ENCODE results near the gene TUBA1C.

Gene TUBA1C

GRCh38 chr12:49227713-49228112 is 37.2 kb upstream of the TUBA1C start:
- TF ChIP-seq CTCF (IDR thresholded peaks at IDR 0.05; ENCODE audit: control insufficient read depth, insufficient read depth, low read depth, low read length, missing control alignments) = no peak
- no peak overlapping the region for H3K4me3 ChIP-seq (ENCODE audit: control insufficient read depth, low read depth, low read length)
- no peak for DNase-seq (ENCODE audit: low read depth)

DNA sequence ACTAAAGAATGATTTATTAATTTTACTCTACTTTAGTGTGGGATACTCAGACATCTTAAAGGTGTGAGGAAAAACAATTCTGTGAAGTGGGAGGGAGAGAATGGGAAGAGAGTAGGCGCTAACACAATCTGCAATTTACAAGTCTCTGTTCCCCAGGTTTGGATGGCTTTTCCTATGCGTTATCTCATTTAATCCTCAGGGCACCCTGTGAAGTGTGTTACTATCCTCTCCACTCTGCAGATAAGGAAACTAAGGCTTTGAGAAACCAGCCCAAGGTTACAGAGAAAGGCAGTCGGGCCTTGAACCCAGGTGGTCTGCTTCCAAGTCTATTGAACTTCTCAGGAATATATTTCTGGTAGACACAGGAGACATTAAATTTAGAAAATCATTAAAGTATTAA is 36.2 kb upstream of the TUBA1C start:
- no peak for TF ChIP-seq CTCF (IDR thresholded peaks at IDR 0.05; ENCODE audit: control insufficient read depth, insufficient read depth, low read depth, low read length, missing control alignments)
- no peak overlapping the region for H3K4me3 ChIP-seq (ENCODE audit: control insufficient read depth, low read depth, low read length)
- no peak for DNase-seq (ENCODE audit: low read depth)

DNA sequence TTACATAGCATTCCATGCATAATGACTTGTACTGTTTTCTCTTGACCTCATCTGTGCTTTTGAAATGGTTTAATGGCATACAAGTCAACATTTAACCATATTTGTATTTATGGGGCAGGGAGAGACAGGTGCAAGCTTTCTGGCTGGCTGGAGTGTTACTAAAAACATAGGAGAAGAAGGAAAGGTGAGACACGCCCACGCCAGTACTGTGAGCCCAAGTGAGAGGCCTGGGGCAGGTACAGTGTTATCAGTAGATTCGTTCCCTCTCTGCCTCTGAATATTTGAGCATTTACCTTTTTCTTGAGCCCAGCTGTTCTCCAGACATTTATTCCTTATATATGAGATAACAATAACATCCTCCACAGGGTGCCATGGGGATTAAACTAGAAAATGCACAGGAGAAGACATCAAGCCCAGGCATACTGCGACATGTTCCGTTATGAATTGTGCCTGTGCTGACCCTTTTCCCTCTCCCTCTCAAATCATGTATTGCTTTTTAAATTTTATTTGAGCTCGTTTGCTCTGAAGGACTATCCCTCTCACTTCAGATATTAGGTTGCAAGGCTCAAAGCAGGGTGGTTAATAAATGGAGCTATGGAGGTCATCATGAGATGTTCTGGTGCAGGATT is 34.6 kb upstream of the TUBA1C start:
- no peak for DNase-seq (ENCODE audit: low read depth)
- no peak for TF ChIP-seq CTCF (IDR thresholded peaks at IDR 0.05; ENCODE audit: control insufficient read depth, insufficient read depth, low read depth, low read length, missing control alignments)
- H3K4me3 ChIP-seq (ENCODE audit: control insufficient read depth, low read depth, low read length) = no peak overlapping the region

GRCh38 chr12:49230805-49231194 is 34.1 kb upstream of the TUBA1C start:
- TF ChIP-seq CTCF (IDR thresholded peaks at IDR 0.05; ENCODE audit: control insufficient read depth, insufficient read depth, low read depth, low read length, missing control alignments) = no peak
- no peak for DNase-seq (ENCODE audit: low read depth)
- no peak overlapping the region for H3K4me3 ChIP-seq (ENCODE audit: control insufficient read depth, low read depth, low read length)

GRCh38 chr12:49231878-49232655 is 32.8 kb upstream of the TUBA1C start:
- no peak overlapping the region for H3K4me3 ChIP-seq (ENCODE audit: control insufficient read depth, low read depth, low read length)

More at GRCh38 chr12:49231878-49232655, 32.8 kb upstream of the TUBA1C start:
- DNase-seq (ENCODE audit: low read depth) = no peak
- TF ChIP-seq CTCF (IDR thresholded peaks at IDR 0.05; ENCODE audit: control insufficient read depth, insufficient read depth, low read depth, low read length, missing control alignments) = no peak

Measured in AG09309 (cell line).